ENCODE data around the gene EME1. TPM values are rescaled to one million over a fixed set of nuclear protein-coding genes. Genes with fewer than 3 reads are reported as not detected.
A peak's percentile ranks its signal among the peaks of the same experiment; 100 is the strongest.

Gene EME1
- total and polyA plus RNA-seq, 2 of the 13 experiments (the other 11 are each of a cell fraction or from before 2014, with no cell fraction given): 20.7 to 24.6 TPM

DNA sequence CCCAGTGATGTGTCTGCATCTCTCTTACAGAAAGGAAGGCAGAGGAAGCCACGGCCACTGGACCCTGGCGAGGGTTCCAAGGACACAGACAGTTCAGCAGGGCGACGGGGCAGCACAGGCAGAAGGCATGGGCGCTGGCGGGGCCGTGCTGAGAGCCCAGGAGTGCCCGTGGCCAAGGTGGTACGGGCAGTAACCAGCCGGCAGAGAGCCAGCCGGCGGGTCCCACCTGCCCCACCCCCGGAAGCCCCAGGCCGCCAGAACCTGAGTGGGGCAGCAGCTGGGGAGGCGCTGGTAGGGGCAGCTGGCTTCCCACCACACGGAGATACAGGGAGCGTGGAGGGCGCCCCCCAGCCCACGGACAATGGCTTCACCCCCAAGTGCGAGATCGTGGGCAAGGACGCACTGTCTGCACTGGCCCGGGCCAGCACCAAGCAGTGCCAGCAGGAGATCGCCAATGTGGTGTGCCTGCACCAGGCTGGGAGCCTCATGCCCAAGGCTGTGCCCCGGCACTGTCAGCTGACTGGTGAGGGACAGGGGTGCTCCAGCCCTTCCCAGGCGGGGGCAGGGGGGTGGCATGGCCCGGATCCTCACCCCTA is 19.3 kb upstream of the EME1 start:
- TF ChIP-seq YEATS2 (CRISPR knock-in tag; IDR thresholded peaks at IDR 0.05; ENCODE audit: borderline replicate concordance) (no peak), HNRNPL (IDR thresholded peaks at IDR 0.05; ENCODE audit: low read depth, low read length) (0 out of 2 replicates have a peak, but pooled peaks have one; percentile 33), RFX3 (CRISPR knock-in tag; IDR thresholded peaks at IDR 0.05) (no peak), ZIK1 (CRISPR knock-in tag; IDR thresholded peaks at IDR 0.05; ENCODE audit: borderline replicate concordance, low read depth) (no peak), AGO2 (optimal IDR thresholded peaks at IDR 0.05; ENCODE audit: low read depth, low read length) (peak; percentile 93)
- TF ChIP-seq, protein P1, sequence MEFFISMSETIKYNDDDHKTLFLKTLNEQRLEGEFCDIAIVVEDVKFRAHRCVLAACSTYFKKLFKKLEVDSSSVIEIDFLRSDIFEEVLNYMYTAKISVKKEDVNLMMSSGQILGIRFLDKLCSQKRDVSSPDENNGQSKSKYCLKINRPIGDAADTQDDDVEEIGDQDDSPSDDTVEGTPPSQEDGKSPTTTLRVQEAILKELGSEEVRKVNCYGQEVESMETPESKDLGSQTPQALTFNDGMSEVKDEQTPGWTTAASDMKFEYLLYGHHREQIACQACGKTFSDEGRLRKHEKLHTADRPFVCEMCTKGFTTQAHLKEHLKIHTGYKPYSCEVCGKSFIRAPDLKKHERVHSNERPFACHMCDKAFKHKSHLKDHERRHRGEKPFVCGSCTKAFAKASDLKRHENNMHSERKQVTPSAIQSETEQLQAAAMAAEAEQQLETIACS (CRISPR knock-in tag; IDR thresholded peaks at IDR 0.05): no peak
- TF ChIP-seq, protein P2, sequence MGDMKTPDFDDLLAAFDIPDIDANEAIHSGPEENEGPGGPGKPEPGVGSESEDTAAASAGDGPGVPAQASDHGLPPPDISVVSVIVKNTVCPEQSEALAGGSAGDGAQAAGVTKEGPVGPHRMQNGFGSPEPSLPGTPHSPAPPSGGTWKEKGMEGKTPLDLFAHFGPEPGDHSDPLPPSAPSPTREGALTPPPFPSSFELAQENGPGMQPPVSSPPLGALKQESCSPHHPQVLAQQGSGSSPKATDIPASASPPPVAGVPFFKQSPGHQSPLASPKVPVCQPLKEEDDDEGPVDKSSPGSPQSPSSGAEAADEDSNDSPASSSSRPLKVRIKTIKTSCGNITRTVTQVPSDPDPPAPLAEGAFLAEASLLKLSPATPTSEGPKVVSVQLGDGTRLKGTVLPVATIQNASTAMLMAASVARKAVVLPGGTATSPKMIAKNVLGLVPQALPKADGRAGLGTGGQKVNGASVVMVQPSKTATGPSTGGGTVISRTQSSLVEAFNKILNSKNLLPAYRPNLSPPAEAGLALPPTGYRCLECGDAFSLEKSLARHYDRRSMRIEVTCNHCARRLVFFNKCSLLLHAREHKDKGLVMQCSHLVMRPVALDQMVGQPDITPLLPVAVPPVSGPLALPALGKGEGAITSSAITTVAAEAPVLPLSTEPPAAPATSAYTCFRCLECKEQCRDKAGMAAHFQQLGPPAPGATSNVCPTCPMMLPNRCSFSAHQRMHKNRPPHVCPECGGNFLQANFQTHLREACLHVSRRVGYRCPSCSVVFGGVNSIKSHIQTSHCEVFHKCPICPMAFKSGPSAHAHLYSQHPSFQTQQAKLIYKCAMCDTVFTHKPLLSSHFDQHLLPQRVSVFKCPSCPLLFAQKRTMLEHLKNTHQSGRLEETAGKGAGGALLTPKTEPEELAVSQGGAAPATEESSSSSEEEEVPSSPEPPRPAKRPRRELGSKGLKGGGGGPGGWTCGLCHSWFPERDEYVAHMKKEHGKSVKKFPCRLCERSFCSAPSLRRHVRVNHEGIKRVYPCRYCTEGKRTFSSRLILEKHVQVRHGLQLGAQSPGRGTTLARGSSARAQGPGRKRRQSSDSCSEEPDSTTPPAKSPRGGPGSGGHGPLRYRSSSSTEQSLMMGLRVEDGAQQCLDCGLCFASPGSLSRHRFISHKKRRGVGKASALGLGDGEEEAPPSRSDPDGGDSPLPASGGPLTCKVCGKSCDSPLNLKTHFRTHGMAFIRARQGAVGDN (CRISPR knock-in tag; IDR thresholded peaks at IDR 0.05): 0 out of 2 replicates have a peak, but pooled peaks have one; percentile 5
- Histone ChIP-seq H3K4me2 (ENCODE audit: low read depth, low read length) (no peak overlapping the region), H3K4me1 (ENCODE audit: insufficient read depth, low read length) (0 out of 2 replicates have a peak, but pooled peaks cover 3% of the 10 kb centered on the region), H3K36me3 (replicated peaks in 1 of 2; ENCODE audit: control insufficient read depth in 1 of 2, insufficient read depth in 2 of 2, low read length in 2 of 2) (peaks cover 32 to 50% of the 10 kb centered on the region in 2 experiments), H3K27me3 (ENCODE audit: control insufficient read depth in 1 of 2, insufficient read depth in 2 of 2, low read length in 2 of 2) (no peaks in the 10 kb centered on the region), H3K27ac (ENCODE audit: extremely low read length, insufficient read depth, low read length) (no peak overlapping the region), H3K79me2 (ENCODE audit: insufficient read depth, low read length) (no peaks in the 10 kb centered on the region), H4K20me1 (ENCODE audit: insufficient read depth, low read length) (no peaks in the 10 kb centered on the region), H3K9me3 (ENCODE audit: low read length) (no peaks in the 10 kb centered on the region), H3K9ac (ENCODE audit: insufficient read depth, low read depth, low read length) (no peak overlapping the region), H2AFZ (ENCODE audit: low read length) (no peak overlapping the region), H3K4me3 (replicated peaks in 1 of 3; ENCODE audit: insufficient read depth in 1 of 3, low read depth in 2 of 3, low read length in 3 of 3) (no peak overlapping the region)
- CTCF ChIA-PET (ENCODE audit: low intra/inter-chr PET ratio, low total read pairs): no interaction called here
- ATAC-seq: no peak
- no peak for FAIRE-seq
- POLR2A ChIA-PET: no interaction called here
- in situ Hi-C loops (cut with HindIII; ENCODE audit: extremely low pct_ligation_motif_present, low pct_unique_long_range_greater_than_20kb): no loop called here
- WGBS (ENCODE audit: low lambda C conversion rate): 100% methylated on average over 15 of the region's 27 CpGs
- BruUV-seq (replicated peaks): no TSS peak
- intact Hi-C loops (cut with micrococcal nuclease; ENCODE audit: unreplicated experiment): no loop called here
- no peak for DNase-seq (ENCODE audit: low spot score)
